ENCODE measurements around the gene FOXR1.
A peak's percentile ranks its signal among the peaks of the same experiment; 100 is the strongest.
"Not testable (repeated sequence)": the region's sequence is repeated elsewhere in the genome, so short reads cannot be mapped to it uniquely, and the experiment has no call there.

The FOXR1 gene

GRCh38 chr11:119015054-119015611 is 43.6 kb downstream of the FOXR1 start:
- DNase-seq (ENCODE audit: low spot score), result no peak
- Histone ChIP-seq H3K4me3 (no peak overlapping the region), H3K27ac (no peak overlapping the region)
- TF ChIP-seq, protein P1, sequence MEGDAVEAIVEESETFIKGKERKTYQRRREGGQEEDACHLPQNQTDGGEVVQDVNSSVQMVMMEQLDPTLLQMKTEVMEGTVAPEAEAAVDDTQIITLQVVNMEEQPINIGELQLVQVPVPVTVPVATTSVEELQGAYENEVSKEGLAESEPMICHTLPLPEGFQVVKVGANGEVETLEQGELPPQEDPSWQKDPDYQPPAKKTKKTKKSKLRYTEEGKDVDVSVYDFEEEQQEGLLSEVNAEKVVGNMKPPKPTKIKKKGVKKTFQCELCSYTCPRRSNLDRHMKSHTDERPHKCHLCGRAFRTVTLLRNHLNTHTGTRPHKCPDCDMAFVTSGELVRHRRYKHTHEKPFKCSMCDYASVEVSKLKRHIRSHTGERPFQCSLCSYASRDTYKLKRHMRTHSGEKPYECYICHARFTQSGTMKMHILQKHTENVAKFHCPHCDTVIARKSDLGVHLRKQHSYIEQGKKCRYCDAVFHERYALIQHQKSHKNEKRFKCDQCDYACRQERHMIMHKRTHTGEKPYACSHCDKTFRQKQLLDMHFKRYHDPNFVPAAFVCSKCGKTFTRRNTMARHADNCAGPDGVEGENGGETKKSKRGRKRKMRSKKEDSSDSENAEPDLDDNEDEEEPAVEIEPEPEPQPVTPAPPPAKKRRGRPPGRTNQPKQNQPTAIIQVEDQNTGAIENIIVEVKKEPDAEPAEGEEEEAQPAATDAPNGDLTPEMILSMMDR (IDR thresholded peaks at IDR 0.05), result no peak

DNA sequence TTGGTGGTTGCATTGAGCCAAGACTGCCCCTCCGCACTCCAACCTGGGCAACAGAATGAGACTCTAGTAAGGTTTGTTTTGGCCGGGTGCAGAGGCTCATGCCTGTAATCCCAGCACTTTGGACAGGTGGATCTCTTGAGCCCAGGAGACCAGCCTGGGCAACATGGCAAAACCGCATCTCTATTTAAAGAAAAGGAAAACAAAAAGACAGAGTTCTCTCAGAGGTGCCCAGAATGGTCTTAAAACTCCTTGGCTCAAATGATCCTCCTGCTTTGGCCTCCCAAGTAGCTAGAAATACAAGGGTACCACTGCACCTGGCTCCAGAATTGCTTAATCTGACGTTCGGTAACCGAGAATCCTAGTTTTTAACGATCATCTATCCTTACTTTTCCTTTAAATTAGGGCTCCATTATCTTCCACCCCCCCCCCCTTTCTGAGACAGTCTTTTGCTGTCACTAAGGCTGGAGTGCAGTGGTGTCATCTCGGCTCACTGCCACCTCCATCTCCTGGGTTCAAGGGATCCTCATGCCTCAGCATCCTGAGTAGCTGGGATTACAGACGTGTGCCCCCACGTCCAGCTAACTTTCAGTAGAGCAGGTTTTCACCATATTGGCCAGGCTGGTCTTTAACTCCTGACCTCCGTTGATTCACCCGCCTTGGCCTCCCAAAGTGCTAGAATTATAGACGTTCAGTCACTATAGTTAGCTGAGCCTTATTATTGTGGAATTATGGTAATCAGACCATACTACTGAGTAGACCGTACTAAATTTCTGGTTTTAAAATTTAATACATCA is 44.9 kb downstream of the FOXR1 start:
- Histone ChIP-seq H3K27ac (peak overlapping the region in 1 of 2 donors; percentile 96), H3K4me3 (peak overlapping the region; percentile 90)
- no peak for DNase-seq (ENCODE audit: low spot score)
- TF ChIP-seq, protein P1 (IDR thresholded peaks at IDR 0.05), result no peak

GRCh38 chr11:119017377-119017776 is 45.8 kb downstream of the FOXR1 start:
- not testable (repeated sequence) for DNase-seq (ENCODE audit: low spot score)
- Histone ChIP-seq H3K27ac (peak overlapping the region; percentile 96 to 99), H3K4me3 (peak overlapping the region; percentile 90)

GRCh38 chr11:119018074-119018938 is 46.7 kb downstream of the FOXR1 start, which contains the start of the genes RPS25 and TRAPPC4:
Gene RPS25, minus strand, starts transcription at chr11:119018343. Its CDS starts 59 bp downstream, at chr11:119018284.
Gene TRAPPC4, plus strand, starts transcription at chr11:119018766. Its CDS starts 30 bp downstream, at chr11:119018796.
- DNase-seq (ENCODE audit: low spot score), result peak; percentile 96
- Histone ChIP-seq H3K4me3 (peak within 1 kb of the TSS; percentile 90), H3K27ac (peak within 1 kb of the TSS; percentile 96 to 99)
- TF ChIP-seq, protein P1 (IDR thresholded peaks at IDR 0.05), result no peak

- TF ChIP-seq, protein P1 (IDR thresholded peaks at IDR 0.05), result no peak
- H3K27ac ChIP-seq, result no peak overlapping the region
- no peak for DNase-seq (ENCODE audit: low spot score)
- peak overlapping the region; percentile 90 for H3K4me3 ChIP-seq
Measured at GRCh38 chr11:119019996-119020395, 48.4 kb downstream of the FOXR1 start.

- TF ChIP-seq, protein P1 (IDR thresholded peaks at IDR 0.05), result no peak
- no peak overlapping the region for H3K27ac ChIP-seq
- DNase-seq (ENCODE audit: low spot score), result no peak
- H3K4me3 ChIP-seq, result no peak overlapping the region
Measured at GRCh38 chr11:119021631-119022030, 50.1 kb downstream of the FOXR1 start.

DNA sequence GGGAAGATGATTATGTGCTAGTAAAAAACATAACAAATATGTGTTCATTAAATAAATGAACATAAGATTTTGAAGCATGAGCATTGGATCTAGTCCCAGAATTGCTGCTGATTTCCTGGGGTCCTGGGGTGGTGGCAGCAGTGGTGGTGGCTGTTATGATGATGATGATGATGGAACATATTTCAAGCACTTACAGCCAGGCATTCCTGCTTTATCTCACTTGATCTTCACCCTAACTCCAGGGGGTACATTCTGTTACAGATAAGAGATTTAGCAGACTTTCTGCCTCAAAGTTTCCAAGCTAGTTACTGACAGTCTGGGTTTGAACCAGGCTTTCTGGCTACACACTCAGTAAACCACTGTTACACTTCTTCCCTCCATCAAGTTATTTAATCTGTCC is 52.2 kb downstream of the FOXR1 start:
- Histone ChIP-seq H3K27ac (no peak overlapping the region), H3K4me3 (no peak overlapping the region)
- TF ChIP-seq, protein P1 (IDR thresholded peaks at IDR 0.05), result no peak
- no peak for DNase-seq (ENCODE audit: low spot score)
